ENCODE data around the gene PDPK1. TPM values are rescaled to one million over a fixed set of nuclear protein-coding genes. Genes with fewer than 3 reads are reported as not detected.
A peak's percentile ranks its signal among the peaks of the same experiment; 100 is the strongest.
"Not testable (repeated sequence)": the region's sequence is repeated elsewhere in the genome, so short reads cannot be mapped to it uniquely, and the experiment has no call there.

Gene PDPK1
- total RNA-seq, 1 donor from 2014 or later: 13.9 TPM

DNA sequence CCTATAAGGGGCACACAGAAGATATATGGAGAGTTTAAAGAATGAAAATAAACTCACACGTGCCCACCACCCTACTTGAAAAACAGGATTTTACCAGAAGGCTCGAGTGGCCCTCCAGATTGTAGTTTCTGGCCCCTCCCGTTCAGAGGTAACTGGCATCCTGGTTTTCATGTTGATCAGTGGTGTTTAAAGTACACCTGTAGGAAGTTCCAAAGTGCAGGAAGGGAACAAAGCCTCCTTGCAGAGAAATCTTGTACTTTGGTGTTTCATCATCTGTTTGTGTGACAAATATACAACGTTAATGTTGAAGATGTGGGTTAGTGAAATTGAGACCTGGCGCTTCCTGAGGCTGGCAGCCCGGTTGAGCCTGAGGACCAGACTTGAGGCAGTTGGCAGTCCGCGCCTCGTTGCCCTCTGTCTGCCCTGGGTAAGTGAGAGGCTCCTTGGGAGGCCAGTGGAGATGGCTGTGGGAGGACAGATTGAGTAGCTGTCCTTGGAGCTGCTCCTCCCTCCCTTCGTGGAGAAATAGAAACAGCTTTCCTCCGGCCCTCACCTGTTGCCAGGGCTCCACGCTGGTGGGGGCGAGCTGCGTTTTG is 12.6 kb downstream of the PDPK1 start:
- H3K27ac ChIP-seq; H3K36me3 Mint-ChIP-seq; H3K4me3 Mint-ChIP-seq; H3K36me3 ChIP-seq; H3K4me1 Mint-ChIP-seq; H4K20me1 ChIP-seq (ENCODE audit: low read depth); H3K9me3 Mint-ChIP-seq; H3K9ac ChIP-seq; H3K27me3 ChIP-seq; H3K9me3 ChIP-seq (ENCODE audit: low read depth); H3K4me3 ChIP-seq; H2AFZ ChIP-seq (replicated peaks); H3K27ac Mint-ChIP-seq; H3K4me2 ChIP-seq; H3K27me3 Mint-ChIP-seq (ENCODE audit: insufficient read depth, low read depth); H3F3A ChIP-seq (ENCODE audit: low read depth); DNase-seq (ENCODE audit: low spot score); H3K4me1 ChIP-seq: not testable (repeated sequence)
- peaks cover 17% of the 10 kb centered on the region for H3K79me2 ChIP-seq (ENCODE audit: low read depth)

DNA sequence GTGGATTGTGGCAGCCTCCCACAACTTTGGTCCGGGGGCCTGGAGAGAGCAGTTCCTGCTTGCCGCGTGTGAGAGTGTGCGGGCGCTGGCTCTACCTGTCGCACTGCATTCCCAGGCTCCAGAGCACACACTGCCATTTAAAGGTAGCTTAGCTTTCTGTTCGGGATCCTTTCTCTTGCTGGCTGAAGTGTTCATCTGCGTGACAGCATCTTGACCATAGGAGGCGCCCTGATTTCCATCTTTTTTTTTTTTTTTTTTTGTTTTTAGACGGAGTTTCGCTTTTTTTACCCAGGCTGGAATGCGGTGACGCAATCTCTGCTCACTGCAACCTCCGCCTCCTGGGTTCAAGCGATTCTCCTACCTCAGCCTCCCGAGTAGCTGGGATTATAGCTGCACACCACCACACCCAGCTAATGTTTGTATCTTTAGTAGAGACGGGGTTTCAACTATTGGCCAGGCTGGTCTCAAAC is 13.6 kb downstream of the PDPK1 start:
- not testable (repeated sequence) for H3K9ac ChIP-seq; H4K20me1 ChIP-seq (ENCODE audit: low read depth); H3K27ac Mint-ChIP-seq; H3K4me2 ChIP-seq; H2AFZ ChIP-seq (replicated peaks); H3F3A ChIP-seq (ENCODE audit: low read depth); H3K27ac ChIP-seq; H3K27me3 Mint-ChIP-seq (ENCODE audit: insufficient read depth, low read depth); H3K36me3 Mint-ChIP-seq; H3K9me3 Mint-ChIP-seq; H3K4me1 ChIP-seq; H3K9me3 ChIP-seq (ENCODE audit: low read depth); H3K4me3 Mint-ChIP-seq; H3K36me3 ChIP-seq; H3K4me3 ChIP-seq; H3K4me1 Mint-ChIP-seq; H3K27me3 ChIP-seq; H3K79me2 ChIP-seq (ENCODE audit: low read depth)
- DNase-seq (ENCODE audit: low spot score): peak; percentile 53
- TF ChIP-seq, protein P1, sequence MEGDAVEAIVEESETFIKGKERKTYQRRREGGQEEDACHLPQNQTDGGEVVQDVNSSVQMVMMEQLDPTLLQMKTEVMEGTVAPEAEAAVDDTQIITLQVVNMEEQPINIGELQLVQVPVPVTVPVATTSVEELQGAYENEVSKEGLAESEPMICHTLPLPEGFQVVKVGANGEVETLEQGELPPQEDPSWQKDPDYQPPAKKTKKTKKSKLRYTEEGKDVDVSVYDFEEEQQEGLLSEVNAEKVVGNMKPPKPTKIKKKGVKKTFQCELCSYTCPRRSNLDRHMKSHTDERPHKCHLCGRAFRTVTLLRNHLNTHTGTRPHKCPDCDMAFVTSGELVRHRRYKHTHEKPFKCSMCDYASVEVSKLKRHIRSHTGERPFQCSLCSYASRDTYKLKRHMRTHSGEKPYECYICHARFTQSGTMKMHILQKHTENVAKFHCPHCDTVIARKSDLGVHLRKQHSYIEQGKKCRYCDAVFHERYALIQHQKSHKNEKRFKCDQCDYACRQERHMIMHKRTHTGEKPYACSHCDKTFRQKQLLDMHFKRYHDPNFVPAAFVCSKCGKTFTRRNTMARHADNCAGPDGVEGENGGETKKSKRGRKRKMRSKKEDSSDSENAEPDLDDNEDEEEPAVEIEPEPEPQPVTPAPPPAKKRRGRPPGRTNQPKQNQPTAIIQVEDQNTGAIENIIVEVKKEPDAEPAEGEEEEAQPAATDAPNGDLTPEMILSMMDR (IDR thresholded peaks at IDR 0.05): peak; percentile 50

DNA sequence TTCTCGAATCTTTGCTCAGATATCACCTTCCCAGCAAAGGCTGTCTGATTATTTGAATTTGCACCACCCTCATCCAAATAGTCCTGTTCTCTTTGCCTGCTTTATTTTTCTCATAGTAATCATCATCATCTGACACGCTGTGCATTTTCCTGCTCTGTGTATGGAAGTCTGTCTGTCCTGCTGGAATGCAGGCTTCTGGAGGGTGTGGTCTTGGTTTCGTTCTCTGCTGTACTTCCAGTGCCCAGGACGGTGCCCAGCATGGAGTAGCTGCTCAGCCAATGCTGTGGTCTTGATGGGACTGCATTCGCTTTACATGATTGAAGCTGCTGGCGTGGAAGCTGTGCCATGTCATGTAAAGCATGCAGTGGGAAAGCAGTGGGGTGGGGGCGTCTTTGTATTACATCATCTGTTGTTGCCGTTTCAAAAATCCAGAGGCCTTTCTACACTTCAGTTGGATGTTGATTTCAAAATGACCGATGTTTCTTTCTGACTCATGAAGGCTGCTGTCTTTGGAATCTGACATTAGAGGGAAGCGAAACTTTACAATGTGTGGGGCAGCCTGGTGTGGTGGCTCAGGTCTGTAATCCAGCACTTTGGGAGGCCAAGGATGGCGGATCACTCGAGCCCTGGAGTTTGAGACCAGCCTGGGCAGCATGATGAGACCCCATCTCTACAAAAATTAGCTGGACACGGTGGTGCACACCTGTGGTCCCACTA is 17.0 kb downstream of the PDPK1 start:
- H3K27me3 Mint-ChIP-seq (ENCODE audit: insufficient read depth, low read depth); H3K9me3 Mint-ChIP-seq; DNase-seq (ENCODE audit: low spot score): not testable (repeated sequence)

DNA sequence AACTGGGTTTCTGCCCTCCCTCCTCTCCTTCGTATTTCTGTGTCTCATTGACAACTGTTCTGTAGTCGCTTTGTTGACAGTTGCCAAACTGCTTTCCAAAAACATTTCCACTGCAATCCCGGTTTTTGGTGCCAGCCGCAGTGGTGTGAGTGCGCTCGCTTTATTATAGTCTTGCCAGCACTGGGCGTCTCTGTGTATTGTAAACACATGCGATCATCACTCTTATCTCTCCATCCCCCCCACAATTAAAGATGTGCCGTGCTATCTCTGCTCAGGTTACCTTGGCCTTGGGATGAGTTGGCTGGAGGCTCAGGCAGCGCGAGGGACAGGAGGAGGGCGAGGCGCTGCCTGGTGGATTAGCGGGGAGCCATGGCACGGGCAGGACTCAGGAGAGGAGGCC is 19.3 kb downstream of the PDPK1 start:
- H3K36me3 ChIP-seq; H3K4me3 Mint-ChIP-seq; H3K27me3 Mint-ChIP-seq (ENCODE audit: insufficient read depth, low read depth); H3K9ac ChIP-seq; H3K27ac ChIP-seq; H3K4me3 ChIP-seq; H4K20me1 ChIP-seq (ENCODE audit: low read depth); DNase-seq (ENCODE audit: low spot score); H3K4me1 ChIP-seq; H3K27me3 ChIP-seq; H3K27ac Mint-ChIP-seq; H3K9me3 Mint-ChIP-seq; H2AFZ ChIP-seq (replicated peaks); H3K36me3 Mint-ChIP-seq; H3K4me2 ChIP-seq; H3K79me2 ChIP-seq (ENCODE audit: low read depth); H3F3A ChIP-seq (ENCODE audit: low read depth); H3K9me3 ChIP-seq (ENCODE audit: low read depth); H3K4me1 Mint-ChIP-seq: not testable (repeated sequence)

More for the DNA sequence above, 17.0 kb downstream of the PDPK1 start:
- not testable (repeated sequence) for H3K4me3 Mint-ChIP-seq; H3K27ac Mint-ChIP-seq; H3K9ac ChIP-seq; H3K4me1 ChIP-seq; H3K36me3 Mint-ChIP-seq; H3K27ac ChIP-seq; H3K4me3 ChIP-seq; H3K36me3 ChIP-seq; H3K4me1 Mint-ChIP-seq; H3K27me3 ChIP-seq; H4K20me1 ChIP-seq (ENCODE audit: low read depth); H3K4me2 ChIP-seq; H2AFZ ChIP-seq (replicated peaks); H3K79me2 ChIP-seq (ENCODE audit: low read depth); H3K9me3 ChIP-seq (ENCODE audit: low read depth); H3F3A ChIP-seq (ENCODE audit: low read depth)

DNA sequence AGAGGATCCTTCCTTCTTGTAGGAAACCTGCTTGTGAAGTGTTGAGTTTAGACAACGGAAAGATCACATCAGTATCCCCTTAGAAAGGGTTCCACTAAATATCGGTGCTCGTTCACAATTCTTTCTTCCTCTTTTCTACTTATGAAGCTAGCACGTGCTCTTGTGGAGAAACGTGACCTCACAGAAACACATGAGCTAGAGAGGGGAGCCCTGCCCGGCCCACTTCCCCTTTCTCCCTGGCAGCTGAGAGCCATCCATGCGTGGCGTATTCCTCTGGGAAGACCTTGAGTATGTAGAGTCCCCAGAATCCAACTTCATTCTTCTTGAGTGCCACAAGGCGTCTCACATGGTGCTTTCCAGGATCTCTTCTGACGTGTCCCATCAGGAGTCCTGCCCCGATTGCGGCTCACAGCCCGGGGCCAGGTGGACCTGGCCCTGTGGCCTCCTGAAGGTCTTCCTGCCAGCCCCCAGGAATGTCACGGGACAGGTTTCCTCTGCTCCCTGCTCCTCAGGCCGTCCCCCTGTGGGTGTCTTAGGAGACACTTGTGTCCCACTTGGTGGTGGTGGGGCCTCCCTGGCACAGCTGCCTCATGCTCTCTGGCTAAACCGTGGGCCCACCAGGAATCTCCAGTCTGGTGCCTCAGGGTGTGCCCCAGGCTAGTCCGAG is 22.4 kb downstream of the PDPK1 start:
- H3F3A ChIP-seq (ENCODE audit: low read depth); H3K4me1 ChIP-seq; H3K9me3 Mint-ChIP-seq; H3K9ac ChIP-seq; H3K36me3 Mint-ChIP-seq; H3K27ac Mint-ChIP-seq; H2AFZ ChIP-seq (replicated peaks); H3K4me3 ChIP-seq; H3K27me3 Mint-ChIP-seq (ENCODE audit: insufficient read depth, low read depth); H3K4me2 ChIP-seq; H4K20me1 ChIP-seq (ENCODE audit: low read depth); H3K9me3 ChIP-seq (ENCODE audit: low read depth); H3K4me1 Mint-ChIP-seq; H3K4me3 Mint-ChIP-seq; H3K27me3 ChIP-seq; H3K36me3 ChIP-seq; H3K27ac ChIP-seq; DNase-seq (ENCODE audit: low spot score); H3K79me2 ChIP-seq (ENCODE audit: low read depth): not testable (repeated sequence)
